GM19035 (cell line): ENCODE measurements around the gene SUCLG2.

Source experiments
- ATAC-seq: cut with Tn5 transposase; IDR thresholded peaks from one replicate; pipeline ENCODE4 v1.9.1; 2021; ENCODE audit not compliant: unreplicated experiment

The SUCLG2 gene

DNA sequence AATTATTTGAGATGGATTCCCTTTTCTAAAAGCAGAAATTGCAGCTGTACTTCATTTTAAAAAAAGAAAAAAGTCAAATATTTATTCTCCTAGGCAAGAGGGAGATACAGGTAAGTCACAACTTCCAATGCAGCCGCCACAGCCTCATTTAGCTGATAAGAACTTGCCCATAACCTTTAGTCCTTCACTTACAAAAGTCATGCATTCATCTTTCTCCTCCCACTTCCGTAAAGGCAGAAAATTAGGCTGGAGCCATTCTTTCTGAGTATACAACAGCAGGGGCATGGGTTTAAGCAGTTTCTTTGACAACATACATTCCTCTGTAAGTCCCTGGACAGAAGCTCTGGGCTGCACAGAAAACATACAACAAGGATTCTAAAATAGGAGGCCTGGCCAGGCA is 4.3 kb downstream of the SUCLG2 start:
- ATAC-seq, result no peak

GRCh38 chr3:67649681-67650080 is 4.7 kb downstream of the SUCLG2 start:
- ATAC-seq, result no peak

- no peak for ATAC-seq
Measured at GRCh38 chr3:67648701-67649100, 5.7 kb downstream of the SUCLG2 start.

GRCh38 chr3:67648229-67648628 is 6.2 kb downstream of the SUCLG2 start:
- ATAC-seq, result no peak

DNA sequence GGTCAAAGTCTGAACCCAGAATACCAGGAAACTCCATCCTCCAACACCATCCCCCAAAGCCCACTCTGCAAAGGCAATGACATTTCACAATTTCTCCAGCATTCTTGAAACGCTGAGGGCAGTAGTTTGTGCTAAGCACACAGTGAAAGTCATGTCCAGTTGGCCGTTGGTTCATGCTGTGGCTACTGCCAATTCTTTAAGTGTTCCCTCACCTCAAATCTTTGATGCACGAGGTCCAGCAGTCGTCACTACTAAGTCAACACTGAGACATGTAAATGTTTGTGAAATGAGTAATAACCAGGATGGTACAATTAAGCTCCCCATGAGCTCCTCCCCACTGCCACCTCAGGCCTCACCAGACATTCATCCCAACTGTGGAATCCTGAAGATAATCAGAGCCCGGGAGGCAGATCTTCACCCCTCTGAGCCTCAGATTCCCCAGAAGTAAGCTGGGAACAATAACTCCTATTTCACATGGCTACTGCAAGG is 7.0 kb downstream of the SUCLG2 start:
- no peak for ATAC-seq

DNA sequence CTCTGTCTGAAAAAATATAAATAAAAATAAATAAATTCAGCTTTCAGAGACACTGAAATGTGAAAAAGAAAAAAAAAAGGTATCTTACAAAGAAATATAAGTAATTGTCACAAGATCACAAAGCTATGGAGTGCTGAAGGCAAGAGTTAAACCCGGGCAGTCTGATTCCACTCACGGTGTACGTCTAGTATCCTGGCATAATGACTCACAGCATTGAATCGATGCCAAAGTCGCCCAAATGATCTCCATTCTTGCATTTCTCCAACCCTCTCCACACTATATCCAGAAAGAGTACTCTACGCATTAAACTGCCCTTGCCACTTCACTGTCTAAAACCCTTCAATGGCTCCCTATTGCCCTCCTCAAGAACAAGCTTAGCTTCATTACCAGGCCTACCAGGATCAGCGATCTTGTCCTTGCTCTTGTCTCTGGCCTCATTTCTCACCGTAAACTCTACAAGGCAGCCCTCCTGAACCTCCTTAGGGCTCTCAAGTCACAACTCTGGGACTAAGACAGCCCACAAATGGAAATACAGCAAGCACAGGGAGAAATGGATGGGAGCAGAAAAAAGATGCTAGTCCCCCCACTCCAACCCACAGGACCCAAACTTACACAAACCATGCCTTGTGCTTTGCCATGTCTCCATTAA is 7.7 kb downstream of the SUCLG2 start:
- no peak for ATAC-seq

DNA sequence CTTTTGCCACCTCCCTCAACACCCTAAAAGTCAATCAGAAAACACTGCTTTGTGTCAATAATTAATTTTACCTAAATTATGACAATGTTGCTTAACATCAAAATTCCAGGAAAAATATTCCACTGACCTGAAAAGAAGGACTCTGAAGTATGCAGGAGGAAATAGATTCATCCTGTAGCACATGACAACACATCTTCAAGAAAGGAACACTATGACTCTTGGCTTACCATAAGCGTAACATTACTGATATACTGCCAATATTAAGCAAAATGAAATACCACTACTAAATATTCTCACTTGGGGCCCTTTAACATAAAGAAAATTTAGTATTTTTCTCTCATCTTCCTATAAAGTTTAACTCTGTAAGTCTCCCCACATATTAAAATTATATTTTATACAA is 9.6 kb downstream of the SUCLG2 start:
- no peak for ATAC-seq

GRCh38 chr3:67642734-67643133 is 11.7 kb downstream of the SUCLG2 start:
- no peak for ATAC-seq

- ATAC-seq, result no peak
Measured at GRCh38 chr3:67642190-67642589, 12.2 kb downstream of the SUCLG2 start.

- no peak for ATAC-seq
Measured at GRCh38 chr3:67641451-67641850, 13.0 kb downstream of the SUCLG2 start.

DNA sequence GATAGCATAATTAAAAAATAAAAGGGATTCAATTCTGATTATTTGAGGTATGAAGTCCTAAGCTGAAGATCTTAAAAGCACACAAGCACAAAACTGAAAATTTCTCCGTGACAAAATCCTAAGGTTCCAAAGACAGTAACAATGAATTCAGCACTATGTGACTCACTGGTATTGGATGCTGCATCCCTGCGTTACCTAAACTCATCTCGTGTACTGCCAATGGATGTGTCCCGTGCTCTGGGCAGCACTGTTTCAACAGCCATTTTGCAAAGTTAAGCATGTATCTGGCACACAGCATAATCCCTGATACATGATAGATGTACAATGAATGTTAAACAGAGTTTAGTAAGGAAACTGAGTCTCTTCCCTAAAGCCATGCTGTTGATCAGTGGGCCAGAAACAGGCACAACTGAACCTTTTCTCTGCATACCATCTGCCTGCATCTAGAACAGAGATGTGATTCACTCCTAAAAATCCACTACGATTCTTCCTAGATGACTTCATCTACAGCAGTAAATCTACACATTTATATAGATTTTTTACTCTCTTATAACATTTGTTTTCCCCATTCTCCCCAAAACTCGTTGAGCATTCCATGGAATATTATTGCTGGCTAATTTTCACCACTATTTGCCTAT is 14.3 kb downstream of the SUCLG2 start:
- ATAC-seq, result no peak

- no peak for ATAC-seq
Measured at GRCh38 chr3:67637255-67637900, 17.0 kb downstream of the SUCLG2 start.

DNA sequence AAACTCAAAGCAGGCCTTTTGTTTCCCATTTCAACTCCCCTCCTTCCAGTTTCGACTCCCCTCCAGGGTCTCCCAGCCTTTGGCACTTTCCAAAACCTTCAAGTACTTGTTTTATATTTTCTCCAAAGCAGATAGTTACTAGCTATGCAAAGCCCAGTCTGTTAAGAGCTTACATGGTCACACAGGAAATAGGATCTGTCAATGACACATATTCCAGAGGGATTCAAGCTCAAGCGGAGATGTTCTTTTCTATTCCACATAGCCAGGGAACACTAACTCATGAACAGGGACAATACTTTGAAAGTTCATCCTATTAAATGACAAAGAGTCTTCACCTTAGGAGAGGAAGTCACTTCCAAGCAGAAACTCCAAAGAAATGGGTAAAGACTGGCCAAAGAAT is 18.6 kb downstream of the SUCLG2 start:
- ATAC-seq, result no peak

DNA sequence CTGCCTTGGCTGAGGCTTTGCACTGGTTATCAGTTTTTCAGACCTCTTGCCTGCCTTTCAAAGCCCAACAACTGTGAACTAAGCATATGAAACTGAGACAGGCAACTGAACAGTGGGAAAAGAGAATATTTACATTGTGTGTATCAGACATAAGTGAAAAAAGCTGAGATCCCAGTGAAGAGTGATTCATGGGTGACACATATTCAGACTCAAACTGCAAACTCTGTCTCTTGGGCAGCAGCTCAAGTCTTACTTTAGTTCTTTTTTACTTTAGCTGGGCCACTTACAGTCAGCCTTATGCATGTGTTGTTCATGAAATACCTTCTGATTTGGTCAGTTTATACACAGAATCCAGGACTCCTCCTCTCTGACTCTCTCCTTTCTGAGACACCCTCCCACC is 19.2 kb downstream of the SUCLG2 start:
- ATAC-seq, result no peak

DNA sequence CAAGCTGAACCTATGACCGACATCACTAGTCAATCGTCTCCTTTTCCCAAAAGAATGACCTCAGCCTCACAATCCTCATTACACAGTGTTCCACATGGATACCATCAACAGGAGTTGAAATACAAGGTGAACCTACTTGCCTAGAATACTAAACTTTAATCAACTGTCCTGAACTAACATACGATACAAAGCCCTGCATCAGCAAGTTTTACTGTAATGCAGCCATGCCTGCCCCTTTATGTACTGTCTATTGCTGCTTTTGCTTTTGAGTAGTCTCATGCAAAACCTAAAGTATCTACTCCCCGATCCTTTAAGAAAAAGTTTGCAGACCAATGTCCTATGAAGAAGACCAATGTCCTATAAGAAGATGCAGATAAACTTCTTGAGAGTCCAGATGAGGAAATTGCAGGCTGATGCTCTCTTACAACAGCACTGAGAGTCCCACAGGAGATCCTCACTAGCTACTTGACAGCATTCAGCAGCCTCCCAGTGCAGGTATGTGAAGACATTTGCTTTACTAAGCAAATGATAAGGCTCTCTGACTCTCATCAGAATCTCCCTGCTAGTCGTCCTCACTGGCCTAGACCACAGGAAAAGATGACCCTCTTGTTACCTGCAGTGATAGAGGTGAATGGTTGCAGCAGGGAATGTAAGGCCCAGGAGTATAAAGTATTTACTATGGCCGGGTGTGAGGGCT is 23.6 kb downstream of the SUCLG2 start:
- no peak for ATAC-seq

DNA sequence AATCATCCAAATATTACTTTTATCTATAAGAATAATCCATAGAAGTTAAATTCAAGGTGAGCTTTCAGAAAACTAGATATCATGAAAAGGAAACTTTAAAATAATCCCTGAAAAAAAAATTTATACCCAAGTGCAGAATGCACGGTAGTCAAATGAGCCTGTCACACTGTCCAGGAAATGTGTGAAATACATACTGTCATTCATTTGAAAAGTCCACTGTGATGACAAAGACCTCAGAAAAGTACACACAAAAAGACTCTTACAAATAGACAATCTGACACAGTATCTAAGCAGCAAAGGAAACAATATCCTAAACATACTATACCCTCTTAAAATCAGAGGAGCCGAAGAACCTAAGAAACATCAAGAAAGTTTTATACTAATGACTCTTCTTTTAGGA is 29.7 kb downstream of the SUCLG2 start:
- ATAC-seq, result no peak

DNA sequence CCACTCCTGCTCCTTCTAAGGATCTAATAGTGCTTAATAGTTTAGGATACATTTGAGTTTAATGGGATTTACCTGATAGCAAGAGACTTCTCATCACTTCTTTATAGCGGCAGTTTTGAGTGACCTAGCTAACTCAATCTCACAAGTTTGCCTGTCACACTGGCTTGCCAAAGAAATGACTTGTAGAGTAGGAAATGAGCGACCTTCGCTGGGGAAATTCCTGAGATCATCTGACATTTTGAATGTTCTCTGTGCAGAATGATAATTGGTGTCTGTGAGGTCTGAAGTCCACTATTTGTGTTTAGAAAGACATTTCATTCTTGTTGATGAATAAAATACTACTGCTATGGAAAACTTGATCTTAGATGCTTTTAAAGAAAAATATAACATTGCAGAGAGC is 30.3 kb downstream of the SUCLG2 start:
- ATAC-seq, result no peak

DNA sequence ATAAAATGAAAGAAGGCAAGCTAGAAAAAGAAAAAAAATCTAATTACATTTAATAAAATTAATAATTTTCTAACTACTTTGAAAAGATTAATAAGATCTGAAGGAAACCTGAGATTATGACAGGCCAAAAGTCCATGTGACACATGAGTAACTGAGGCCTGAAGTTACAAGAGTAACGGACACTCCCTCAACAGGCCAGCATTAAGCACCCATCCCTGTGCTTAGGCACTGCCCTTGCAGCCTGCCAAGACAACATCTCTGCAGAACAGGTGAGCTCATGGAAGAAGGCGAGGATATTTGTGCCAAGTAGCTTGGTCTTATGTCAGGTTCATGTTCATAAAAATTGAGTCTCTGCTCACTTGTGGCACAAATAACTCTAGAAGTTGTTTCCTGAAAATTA is 31.8 kb downstream of the SUCLG2 start:
- no peak for ATAC-seq

DNA sequence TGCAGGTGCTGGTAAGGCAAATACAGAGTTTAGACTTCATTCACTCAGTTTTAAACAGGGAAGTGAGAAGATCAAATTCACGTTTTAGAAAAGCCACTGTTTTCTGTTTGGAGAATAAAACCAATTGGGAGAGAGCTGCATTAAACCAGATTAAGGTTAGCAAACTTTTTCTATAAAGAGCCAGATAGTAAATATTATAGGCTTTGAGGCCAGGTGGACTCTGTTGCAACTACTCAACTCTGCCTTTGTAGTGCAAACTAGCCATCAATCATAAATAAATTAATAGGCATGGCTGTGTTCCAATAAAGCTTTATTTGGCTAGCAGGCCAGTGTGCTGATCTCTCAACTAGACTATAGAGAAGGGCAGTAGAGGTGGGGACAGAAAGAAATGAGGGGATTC is 33.5 kb downstream of the SUCLG2 start:
- no peak for ATAC-seq

- ATAC-seq, result no peak
Measured at GRCh38 chr3:67619991-67620390, 34.4 kb downstream of the SUCLG2 start.

DNA sequence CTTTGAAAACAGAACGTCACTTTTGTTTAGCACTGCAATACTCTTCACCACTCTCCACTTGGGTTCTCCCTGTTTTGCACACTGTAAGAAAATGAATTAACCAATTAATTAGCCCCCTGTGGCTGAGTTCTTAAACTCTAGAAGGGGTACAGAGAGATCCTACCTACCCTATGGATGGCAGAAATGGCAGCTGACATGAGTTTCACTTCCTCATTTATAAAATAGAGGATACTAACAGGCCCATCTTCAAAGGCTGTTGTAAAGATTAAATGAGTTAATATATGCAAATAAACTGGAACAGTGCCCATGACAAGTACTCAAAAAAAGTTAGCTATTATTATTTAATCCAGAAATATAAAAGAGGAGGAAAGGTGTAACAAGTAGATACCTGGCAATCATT is 36.9 kb downstream of the SUCLG2 start:
- no peak for ATAC-seq

DNA sequence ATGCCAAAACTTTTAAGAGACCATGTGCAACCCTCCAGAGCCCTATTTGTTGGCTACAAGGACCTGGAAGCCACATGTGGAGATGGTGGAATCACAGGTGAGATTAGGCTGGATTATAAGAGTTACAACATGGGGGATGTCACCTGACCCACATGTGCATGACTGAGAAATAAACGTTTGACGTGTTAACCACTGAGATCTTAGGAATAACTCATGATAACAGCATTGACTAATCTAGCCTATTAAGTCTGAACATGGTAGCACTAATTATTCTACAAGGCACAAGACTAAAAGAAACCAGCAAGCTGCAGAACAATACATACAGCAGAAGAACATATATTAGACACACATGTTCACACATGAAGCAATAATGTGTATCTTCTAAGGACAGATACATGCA is 38.4 kb downstream of the SUCLG2 start:
- ATAC-seq, result no peak
